MM.1S (cell line): ENCODE measurements around the gene MFF.

Experiments used
- EZH2 ChIP-seq: fragments of 300-600 bp; sonication (generic); optimal IDR thresholded peaks from 2 replicates; pipeline ENCODE3; 2017; ENCODE audit warnings: low read depth, mild to moderate bottlenecking, antibody characterized with exemption, low read length, mixed read lengths
- EZH2phosphoT487 ChIP-seq: fragments of 300-600 bp; sonication (generic); IDR thresholded peaks from 2 replicates; pipeline ENCODE4 v1.6.1; 2018; ENCODE audit warnings: antibody characterized with exemption, low read length
- TF ChIP-seq, protein P1 (sequence below): fragments of 300-600 bp; sonication (generic); IDR thresholded peaks from 2 replicates; pipeline ENCODE4 v1.5.1; 2016; ENCODE audit warnings: antibody characterized with exemption, low read length, mixed read lengths

GRCh38 chr2:227312579-227312978 is 12.5 kb upstream of the MFF start:
- TF ChIP-seq, protein P1, sequence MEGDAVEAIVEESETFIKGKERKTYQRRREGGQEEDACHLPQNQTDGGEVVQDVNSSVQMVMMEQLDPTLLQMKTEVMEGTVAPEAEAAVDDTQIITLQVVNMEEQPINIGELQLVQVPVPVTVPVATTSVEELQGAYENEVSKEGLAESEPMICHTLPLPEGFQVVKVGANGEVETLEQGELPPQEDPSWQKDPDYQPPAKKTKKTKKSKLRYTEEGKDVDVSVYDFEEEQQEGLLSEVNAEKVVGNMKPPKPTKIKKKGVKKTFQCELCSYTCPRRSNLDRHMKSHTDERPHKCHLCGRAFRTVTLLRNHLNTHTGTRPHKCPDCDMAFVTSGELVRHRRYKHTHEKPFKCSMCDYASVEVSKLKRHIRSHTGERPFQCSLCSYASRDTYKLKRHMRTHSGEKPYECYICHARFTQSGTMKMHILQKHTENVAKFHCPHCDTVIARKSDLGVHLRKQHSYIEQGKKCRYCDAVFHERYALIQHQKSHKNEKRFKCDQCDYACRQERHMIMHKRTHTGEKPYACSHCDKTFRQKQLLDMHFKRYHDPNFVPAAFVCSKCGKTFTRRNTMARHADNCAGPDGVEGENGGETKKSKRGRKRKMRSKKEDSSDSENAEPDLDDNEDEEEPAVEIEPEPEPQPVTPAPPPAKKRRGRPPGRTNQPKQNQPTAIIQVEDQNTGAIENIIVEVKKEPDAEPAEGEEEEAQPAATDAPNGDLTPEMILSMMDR, result no peak
- TF ChIP-seq EZH2 (no peak), EZH2phosphoT487 (no peak)
